Loucy (cell line): Measurements from ENCODE around the gene MGRN1.

Experiments
- EZH2phosphoT487 ChIP-seq: fragments of 200-600 bp; IDR thresholded peaks from 2 replicates; pipeline ENCODE4 v1.6.1; 2018; ENCODE audit warnings: antibody characterized with exemption, mild to moderate bottlenecking, moderate library complexity, borderline replicate concordance
- TF ChIP-seq, protein P1 (sequence below): fragments of 200-600 bp; sonication (generic); conservative IDR thresholded peaks from 2 replicates; pipeline ENCODE4 v1.5.1; 2014; ENCODE audit warnings: mild to moderate bottlenecking, antibody characterized with exemption, low read length

DNA sequence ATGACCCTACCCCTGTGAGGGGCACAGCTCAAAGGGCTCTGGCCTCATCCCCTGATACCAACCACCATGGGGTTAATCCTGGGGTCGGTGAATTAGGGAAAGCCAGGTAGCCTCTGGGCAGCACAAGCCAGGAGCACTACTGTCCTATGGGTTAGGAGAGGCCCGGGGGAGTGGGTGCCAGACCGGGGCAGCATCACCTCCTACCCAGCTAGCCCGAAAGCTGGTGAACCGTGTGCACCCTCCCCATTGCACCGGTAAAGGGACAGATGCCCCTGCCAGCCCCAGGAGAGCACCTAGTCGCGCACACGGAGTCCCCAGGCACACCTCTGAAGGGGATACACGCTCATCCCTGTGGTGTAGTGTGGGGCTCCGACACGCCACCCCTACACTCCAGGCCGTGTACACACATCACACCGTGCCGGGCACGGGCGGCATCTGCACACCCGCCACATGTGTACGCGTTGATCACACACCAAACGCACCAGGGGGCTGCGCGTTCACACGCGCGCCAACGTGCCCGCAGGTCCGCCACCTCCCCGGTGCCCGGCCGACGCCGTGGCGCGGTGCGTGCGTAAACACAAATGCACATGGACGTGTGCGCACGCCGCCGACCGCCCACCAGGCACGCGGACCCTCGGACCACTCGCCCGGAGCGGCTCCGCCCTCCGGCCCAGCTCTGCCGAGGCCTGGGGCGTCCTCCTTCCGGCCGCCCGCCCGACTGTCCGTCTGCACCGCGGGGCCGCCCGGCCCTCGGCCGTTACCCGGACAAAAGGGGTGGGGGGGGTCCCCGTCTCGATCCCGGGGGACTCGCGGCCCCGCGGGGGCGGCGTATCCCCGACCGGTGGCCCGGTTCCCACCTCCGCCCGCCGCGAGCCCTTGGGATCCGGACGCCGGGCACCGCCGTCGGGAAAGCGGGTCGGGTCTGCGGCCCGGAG lies 10.7 kb upstream of the MGRN1 start:
- TF ChIP-seq, protein P1, sequence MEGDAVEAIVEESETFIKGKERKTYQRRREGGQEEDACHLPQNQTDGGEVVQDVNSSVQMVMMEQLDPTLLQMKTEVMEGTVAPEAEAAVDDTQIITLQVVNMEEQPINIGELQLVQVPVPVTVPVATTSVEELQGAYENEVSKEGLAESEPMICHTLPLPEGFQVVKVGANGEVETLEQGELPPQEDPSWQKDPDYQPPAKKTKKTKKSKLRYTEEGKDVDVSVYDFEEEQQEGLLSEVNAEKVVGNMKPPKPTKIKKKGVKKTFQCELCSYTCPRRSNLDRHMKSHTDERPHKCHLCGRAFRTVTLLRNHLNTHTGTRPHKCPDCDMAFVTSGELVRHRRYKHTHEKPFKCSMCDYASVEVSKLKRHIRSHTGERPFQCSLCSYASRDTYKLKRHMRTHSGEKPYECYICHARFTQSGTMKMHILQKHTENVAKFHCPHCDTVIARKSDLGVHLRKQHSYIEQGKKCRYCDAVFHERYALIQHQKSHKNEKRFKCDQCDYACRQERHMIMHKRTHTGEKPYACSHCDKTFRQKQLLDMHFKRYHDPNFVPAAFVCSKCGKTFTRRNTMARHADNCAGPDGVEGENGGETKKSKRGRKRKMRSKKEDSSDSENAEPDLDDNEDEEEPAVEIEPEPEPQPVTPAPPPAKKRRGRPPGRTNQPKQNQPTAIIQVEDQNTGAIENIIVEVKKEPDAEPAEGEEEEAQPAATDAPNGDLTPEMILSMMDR: no peak
- TF ChIP-seq EZH2phosphoT487: no peak
